Breast epithelium (tissue), 4 donors: ENCODE results near the gene SNRPD1. TPM values are rescaled to one million over a fixed set of nuclear protein-coding genes. Genes with fewer than 3 reads are reported as not detected.

Experiments used
- DNase-seq, 2 donors: peaks; one replicate each; pipeline ENCODE4 v3.0.0-alpha.2; 2019; ENCODE audit warnings: low spot score in 2 of 2
- H3K27ac ChIP-seq, 2 donors: fragments of 200-600 bp; sonication (generic) in 1 of 2; one replicate each; pipeline ENCODE4 v1.5.1; 2016 to 2019; ENCODE audit warnings: mild to moderate bottlenecking in 1 of 2
- H3K27me3 ChIP-seq, 2 donors: fragments of 200-600 bp; sonication (generic) in 1 of 2; one replicate each; pipeline versions ENCODE4 v1.5.1 to v1.6.0; 2017 to 2019; ENCODE audit warnings: control low read depth in 1 of 2, mild to moderate bottlenecking in 1 of 2
- H3K36me3 ChIP-seq: fragments of 200-600 bp; one replicate; pipeline ENCODE4 v1.5.1; 2019
- H3K4me1 ChIP-seq, 2 donors: fragments of 200-600 bp; sonication (generic); one replicate each; pipeline ENCODE4 v1.5.1; 2016 to 2019; ENCODE audit warnings: control low read depth in 1 of 2
- H3K4me3 ChIP-seq, 3 donors: fragments of 200-600 bp; sonication (generic); 1 replicate in 2 of 3; 2 replicates in 1 of 3; pipeline ENCODE4 v1.5.1; 2016 to 2019; ENCODE audit warnings: mild to moderate bottlenecking in 3 of 3, moderate library complexity in 2 of 3
- H3K9me3 ChIP-seq, 2 donors: fragments of 200-600 bp; sonication (generic) in 1 of 2; one replicate each; pipeline ENCODE4 v1.5.1; 2016 to 2019; ENCODE audit warnings: control low read depth in 1 of 2
- POLR2A ChIP-seq: fragments of 450-650 bp; IDR thresholded peaks from one replicate; pipeline ENCODE4 v1.6.1; 2016; ENCODE audit warnings: antibody characterized with exemption, mild to moderate bottlenecking, moderate library complexity
- POLR2AphosphoS5 ChIP-seq, 3 donors: sonication (generic); formaldehyde crosslinking; IDR thresholded peaks; one replicate each; pipeline ENCODE4 v1.6.1; 2017; ENCODE audit warnings: antibody characterized with exemption in 3 of 3
- intact Hi-C: fragments of 100-400 bp; cut with DNase I; formaldehyde crosslinking; loops from one replicate; pipeline ENCODE4 v1.15.1; 2023; ENCODE audit warnings: low total_unique reads
- total RNA-seq, 3 donors: library from RNA; depleted of rRNA; stranded (reverse); fragments of >200 nt; gene quantifications; one replicate each; pipeline ENCODE4 v1.1.0, GENCODE V29; 2016
- TF ChIP-seq, protein P1 (sequence below), 3 donors: fragments of 450-650 bp; IDR thresholded peaks; one replicate each; pipeline ENCODE4 v1.5.1; 2016 to 2017; ENCODE audit warnings: antibody characterized with exemption in 3 of 3, mild to moderate bottlenecking in 3 of 3, moderate library complexity in 3 of 3

The SNRPD1 gene
- total RNA-seq, 3 donors from 2014 or later = 6.7 to 11.8 (median 10.4) TPM

DNA sequence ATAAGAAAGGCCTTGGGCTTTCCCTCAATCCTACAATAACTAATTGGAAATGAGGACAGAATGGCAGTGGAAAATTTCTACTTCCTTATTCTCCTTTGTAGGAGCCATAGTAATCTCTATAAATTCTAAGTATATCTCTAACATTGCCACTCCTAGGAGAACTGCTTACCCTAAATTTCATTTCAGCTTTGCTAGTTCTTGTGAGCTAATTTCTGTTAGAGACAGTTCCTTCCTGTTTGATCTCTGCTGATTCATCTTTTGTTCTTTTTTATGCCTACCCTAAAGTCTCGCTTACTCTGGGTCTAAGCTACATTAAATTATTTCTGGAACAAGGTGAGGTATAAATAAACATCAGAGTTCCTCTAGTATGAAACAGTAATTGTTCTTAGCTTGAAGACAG lies 66.7 kb downstream of the SNRPD1 start:
- TF ChIP-seq POLR2A (no peak), POLR2AphosphoS5 (IDR thresholded peaks at IDR 0.05) (no peak)
- TF ChIP-seq, protein P1, sequence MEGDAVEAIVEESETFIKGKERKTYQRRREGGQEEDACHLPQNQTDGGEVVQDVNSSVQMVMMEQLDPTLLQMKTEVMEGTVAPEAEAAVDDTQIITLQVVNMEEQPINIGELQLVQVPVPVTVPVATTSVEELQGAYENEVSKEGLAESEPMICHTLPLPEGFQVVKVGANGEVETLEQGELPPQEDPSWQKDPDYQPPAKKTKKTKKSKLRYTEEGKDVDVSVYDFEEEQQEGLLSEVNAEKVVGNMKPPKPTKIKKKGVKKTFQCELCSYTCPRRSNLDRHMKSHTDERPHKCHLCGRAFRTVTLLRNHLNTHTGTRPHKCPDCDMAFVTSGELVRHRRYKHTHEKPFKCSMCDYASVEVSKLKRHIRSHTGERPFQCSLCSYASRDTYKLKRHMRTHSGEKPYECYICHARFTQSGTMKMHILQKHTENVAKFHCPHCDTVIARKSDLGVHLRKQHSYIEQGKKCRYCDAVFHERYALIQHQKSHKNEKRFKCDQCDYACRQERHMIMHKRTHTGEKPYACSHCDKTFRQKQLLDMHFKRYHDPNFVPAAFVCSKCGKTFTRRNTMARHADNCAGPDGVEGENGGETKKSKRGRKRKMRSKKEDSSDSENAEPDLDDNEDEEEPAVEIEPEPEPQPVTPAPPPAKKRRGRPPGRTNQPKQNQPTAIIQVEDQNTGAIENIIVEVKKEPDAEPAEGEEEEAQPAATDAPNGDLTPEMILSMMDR (IDR thresholded peaks at IDR 0.05) = no peak
- Histone ChIP-seq H3K4me3 (no peak overlapping the region), H3K36me3 (no peaks in the 10 kb centered on the region), H3K27me3 (no peaks in the 10 kb centered on the region), H3K9me3 (no peaks in the 10 kb centered on the region), H3K4me1 (no peaks in the 10 kb centered on the region), H3K27ac (peak overlapping the region in 1 of 2 donors; percentile 22)
- intact Hi-C loops = no loop called here
- no peak for DNase-seq

DNA sequence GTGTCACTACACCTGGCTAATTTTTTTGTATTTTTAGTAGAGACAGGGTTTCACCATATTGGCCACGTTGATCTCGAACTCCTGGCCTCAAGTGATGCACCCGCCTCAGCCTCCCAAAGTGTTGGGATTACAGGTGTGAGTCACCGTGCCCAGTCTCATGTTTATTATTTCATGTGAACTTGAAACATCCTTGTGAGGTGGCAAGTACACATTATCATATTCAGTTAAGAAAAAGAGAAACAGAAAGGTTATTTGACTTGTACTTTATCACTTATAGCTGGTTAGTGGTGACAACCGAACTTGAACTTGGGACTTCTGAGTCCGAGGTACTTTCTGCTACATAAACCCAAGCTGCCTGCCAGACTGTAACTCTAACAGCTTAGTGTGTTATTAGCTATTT lies 68.0 kb downstream of the SNRPD1 start:
- intact Hi-C loops = loop anchor here (5.0 kb wide), 1 partner anchor 492 kb away; no protein-coding TSS in a partner anchor
- no peaks in the 10 kb centered on the region for H3K36me3 ChIP-seq
- no peaks in the 10 kb centered on the region for H3K27me3 ChIP-seq
- no peak for DNase-seq
- no peaks in the 10 kb centered on the region for H3K4me1 ChIP-seq
- H3K9me3 ChIP-seq = no peaks in the 10 kb centered on the region
- no peak overlapping the region for H3K27ac ChIP-seq
- H3K4me3 ChIP-seq = no peak overlapping the region
- TF ChIP-seq POLR2AphosphoS5 (IDR thresholded peaks at IDR 0.05) (no peak), POLR2A (no peak)
- TF ChIP-seq, protein P1 (IDR thresholded peaks at IDR 0.05) = no peak

DNA sequence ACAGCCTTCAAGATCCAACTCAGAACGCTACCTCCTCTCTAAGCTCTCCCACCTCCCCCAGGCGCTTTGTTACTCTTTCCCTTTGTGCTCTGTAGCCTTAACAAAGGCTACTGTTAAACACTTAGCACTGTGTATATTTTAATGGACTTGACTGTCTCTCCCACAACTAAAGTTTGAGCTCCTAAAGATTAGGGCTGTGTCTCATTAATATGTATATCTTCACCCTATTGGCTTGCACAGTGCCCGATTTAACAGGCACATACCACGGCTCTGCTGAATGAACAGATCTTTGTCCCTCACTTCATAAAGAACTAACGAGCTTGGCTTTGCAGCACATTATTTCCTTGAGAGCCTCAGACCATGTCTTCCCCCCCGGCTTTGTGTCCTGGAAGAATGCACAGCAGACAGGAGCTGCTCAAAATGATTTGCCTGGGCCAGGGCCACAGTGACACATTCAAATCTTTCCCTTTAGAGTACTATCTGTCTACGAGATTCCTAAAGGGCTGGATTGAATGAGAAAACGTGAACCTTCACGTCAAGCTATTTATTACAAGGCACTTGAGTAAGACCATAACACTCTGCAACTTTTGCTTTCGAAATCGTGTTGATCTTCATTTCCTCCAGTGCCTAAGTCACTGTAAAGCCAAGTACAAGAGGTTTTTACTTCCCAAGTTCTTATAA lies 70.4 kb downstream of the SNRPD1 start:
- intact Hi-C loops = loop anchor here (5.0 kb wide), 1 partner anchor 490 kb away; no protein-coding TSS in a partner anchor
- Histone ChIP-seq H3K27ac (peak overlapping the region; percentile 50 to 58), H3K36me3 (no peaks in the 10 kb centered on the region)

More for the DNA sequence above, 70.4 kb downstream of the SNRPD1 start:
- DNase-seq = no peak
- Histone ChIP-seq H3K27me3 (no peaks in the 10 kb centered on the region), H3K9me3 (no peaks in the 10 kb centered on the region), H3K4me1 (no peaks in the 10 kb centered on the region), H3K4me3 (peak overlapping the region; percentile 25 to 54 (median 32))
- peak in 1 of 3 donors; percentile 25 for TF ChIP-seq POLR2AphosphoS5 (IDR thresholded peaks at IDR 0.05)
- TF ChIP-seq, protein P1 (IDR thresholded peaks at IDR 0.05) = no peak
- TF ChIP-seq POLR2A = no peak

Other genes with a start within 250 kb of the SNRPD1 start
- gene ESCO1, start 11.6 kb upstream of the SNRPD1 start, total RNA-seq = 10 to 100 TPM; 14.2 to 28.2 (median 18.4) TPM
- gene ABHD3, start 92.5 kb downstream of the SNRPD1 start, total RNA-seq = 10 to 100 TPM; 12.6 to 16.2 (median 13.1) TPM
- 10 to 100 TPM; 35.0 to 55.2 (median 37.7) TPM for gene MIB1, start 128.5 kb downstream of the SNRPD1 start, total RNA-seq